ENCODE measurements around the gene AP1S3. TPM values are rescaled to one million over a fixed set of nuclear protein-coding genes. Genes with fewer than 3 reads are reported as not detected.

AP1S3 gene
- total and polyA plus RNA-seq, 2 donors (not counting 3 experiments of a cell fraction or from before 2014, with no cell fraction given) = 0.69 to 3.8 TPM

- peaks cover 22% of the 10 kb centered on the region for H3K4me1 ChIP-seq (ENCODE audit: control insufficient read depth, extremely low read depth, insufficient read depth, low read length)
- intact Hi-C loops (cut with micrococcal nuclease) = loop anchor here (5.0 to 10.0 kb wide), 3 partner anchors 167 to 413 kb away; partner anchors contain the start of gene MRPL44
- CTCF ChIA-PET = interaction anchor here (5.4 kb wide), 1 partner anchor 68 kb away, joined by 61 read pairs; no protein-coding TSS in a partner anchor
Observed at GRCh38 chr2:223729781-223730180, 107.6 kb downstream of the AP1S3 start.

More at GRCh38 chr2:223729781-223730180, 107.6 kb downstream of the AP1S3 start:
- no peak overlapping the region for H3K27ac ChIP-seq (ENCODE audit: insufficient read depth, low read depth, low read length)
- H3K9ac ChIP-seq (replicated peaks; ENCODE audit: extremely low read depth, insufficient read depth, low read length) = no peak overlapping the region
- POLR2A ChIA-PET = no interaction called here
- H3K9me3 ChIP-seq (replicated peaks; ENCODE audit: control insufficient read depth, insufficient read depth, low read length) = no peaks in the 10 kb centered on the region
- DNase-seq (ENCODE audit: low read depth, low spot score) (no peak), FAIRE-seq (no peak)
- no peaks in the 10 kb centered on the region for H3K79me2 ChIP-seq (ENCODE audit: control insufficient read depth, insufficient read depth, low read length)
- H2AFZ ChIP-seq (ENCODE audit: low read depth, low read length) = no peak overlapping the region
- TF ChIP-seq CTCF (IDR thresholded peaks at IDR 0.05; ENCODE audit: extremely low read depth in 1 of 2, insufficient read depth in 1 of 2, low read depth in 1 of 2, low read length in 2 of 2) (no peak), POLR2AphosphoS5 (IDR thresholded peaks at IDR 0.05; ENCODE audit: insufficient read depth, low read depth, low read length) (no peak), FOS (IDR thresholded peaks at IDR 0.05; ENCODE audit: borderline replicate concordance, insufficient read depth, low read length) (no peak), MYC (IDR thresholded peaks at IDR 0.05; ENCODE audit: low read depth, low read length) (no peak), JUN (IDR thresholded peaks at IDR 0.05; ENCODE audit: borderline replicate concordance, insufficient read depth, insufficient read length, low read depth) (no peak), EZH2 (IDR thresholded peaks at IDR 0.05; ENCODE audit: borderline replicate concordance, low read depth, low read length, severe bottlenecking) (no peak), GATA2 (IDR thresholded peaks at IDR 0.05; ENCODE audit: insufficient read depth, insufficient read length, low read depth, low read length) (no peak), POLR2A (IDR thresholded peaks at IDR 0.05; ENCODE audit: low read depth, low read length) (no peak), MAX (IDR thresholded peaks at IDR 0.05; ENCODE audit: insufficient read depth, insufficient read length) (no peak)
- no peaks in the 10 kb centered on the region for H3K27me3 ChIP-seq (ENCODE audit: control insufficient read depth in 2 of 2, insufficient read depth in 2 of 2, low read length in 2 of 2)
- BruUV-seq (replicated peaks) = no TSS peak
- H4K20me1 ChIP-seq (replicated peaks; ENCODE audit: control insufficient read depth, extremely low read depth, insufficient read depth, low read length) = no peaks in the 10 kb centered on the region
- H3K4me3 ChIP-seq (replicated peaks in 1 of 3; ENCODE audit: insufficient read depth in 1 of 3, low read depth in 1 of 3, low read length in 3 of 3) = no peak overlapping the region
- dilution Hi-C loops (cut with MboI; ENCODE audit: extremely low pct_ligation_motif_present, low sequenced_read_pairs) = no loop called here
- H3K36me3 ChIP-seq (ENCODE audit: control insufficient read depth in 2 of 2, extremely low read depth in 1 of 2, insufficient read depth in 2 of 2, low read length in 2 of 2) = no peaks in the 10 kb centered on the region
- no peaks in the 10 kb centered on the region for H3K9me1 ChIP-seq (replicated peaks; ENCODE audit: control insufficient read depth, extremely low read depth, insufficient read depth, low read length)
- no peak overlapping the region for H3K4me2 ChIP-seq (ENCODE audit: insufficient read depth, low read length)
